Activated naive CD4-positive, alpha-beta T cell treated with anti-CD3 and anti-CD28 coated beads for 36 hours (primary cell): ENCODE data around the gene TUBB6. TPM values are rescaled to one million over a fixed set of nuclear protein-coding genes. Genes with fewer than 3 reads are reported as not detected.

ENCODE experiments used
- CTCF ChIA-PET: fragments of 350-600 bp; sonication (Branson Sonifier 250); formaldehyde crosslinking; loops from one replicate; lab custom pipeline; 2021; ENCODE audit warnings: antibody characterized with exemption; lab: Charles Lee
- DNase-seq: peaks from one replicate; pipeline ENCODE4 v3.0.0-alpha.2; 2020
- H3K27ac Mint-ChIP-seq: one replicate; pipeline ENCODE4 v1.8.0; 2021; ENCODE audit warnings: mild to moderate bottlenecking, mixed read lengths
- H3K27me3 Mint-ChIP-seq: one replicate; pipeline ENCODE4 v1.8.0; 2021; ENCODE audit warnings: low read depth, mixed read lengths
- H3K36me3 Mint-ChIP-seq: one replicate; pipeline ENCODE4 v1.8.0; 2021; ENCODE audit warnings: low read depth, mixed read lengths
- H3K4me1 Mint-ChIP-seq: one replicate; pipeline ENCODE4 v1.8.0; 2021; ENCODE audit warnings: low read depth, mixed read lengths
- H3K4me3 Mint-ChIP-seq: one replicate; pipeline ENCODE4 v1.8.0; 2021; ENCODE audit warnings: mild to moderate bottlenecking, moderate library complexity, mixed read lengths
- H3K9me3 Mint-ChIP-seq: one replicate; pipeline ENCODE4 v1.8.0; 2021; ENCODE audit warnings: mixed read lengths
- intact Hi-C: fragments of 100-400 bp; cut with micrococcal nuclease; formaldehyde crosslinking; loops from one replicate; pipeline ENCODE4 v1.15.1; 2023
- total RNA-seq, 2 experiments: library from RNA; stranded (reverse); gene quantifications; one replicate each; pipeline ENCODE4 v1.2.3, GENCODE V29; 2021

TUBB6 gene
- total RNA-seq, 2 experiments from 2014 or later, result 2.6 to 2.7 TPM

DNA sequence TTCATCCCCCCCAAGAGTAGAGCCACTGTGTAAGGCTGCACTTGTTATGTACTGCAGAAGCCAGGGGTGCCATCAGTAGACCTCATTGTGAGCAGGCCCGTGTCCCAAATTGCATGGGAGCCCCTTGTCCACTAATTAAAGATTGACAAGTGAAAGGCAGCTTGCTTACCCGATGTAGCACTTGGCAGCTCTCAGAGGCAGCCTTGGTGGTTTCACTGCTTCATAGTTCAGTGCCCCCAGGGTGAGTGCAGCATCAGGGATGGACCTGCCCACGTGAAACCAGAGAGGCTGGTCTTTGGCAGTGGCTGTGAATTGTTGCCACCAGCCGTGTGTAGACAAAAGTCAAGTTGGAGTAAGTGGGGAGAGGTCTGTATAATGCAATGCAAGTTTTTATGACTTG, 13.3 kb downstream of the TUBB6 start:
- DNase-seq, result no peak
- Mint-ChIP-seq H3K4me1 (no peaks in the 10 kb centered on the region), H3K27me3 (no peaks in the 10 kb centered on the region), H3K36me3 (peaks cover 20% of the 10 kb centered on the region), H3K27ac (no peak overlapping the region), H3K9me3 (no peaks in the 10 kb centered on the region), H3K4me3 (no peak overlapping the region)
- CTCF ChIA-PET, result interaction anchor here (0.6 to 1.8 kb wide), 2 partner anchors 7 to 72 kb away, joined by 3 to 6 read pairs; no protein-coding TSS in a partner anchor
- intact Hi-C loops, result no loop called here

GRCh38 chr18:12324991-12325725, 17.1 kb downstream of the TUBB6 start:
- peaks cover 41% of the 10 kb centered on the region for H3K36me3 Mint-ChIP-seq
- no peak for DNase-seq
- intact Hi-C loops, result no loop called here
- H3K27me3 Mint-ChIP-seq, result no peaks in the 10 kb centered on the region
- H3K4me3 Mint-ChIP-seq, result no peak overlapping the region
- H3K4me1 Mint-ChIP-seq, result no peaks in the 10 kb centered on the region
- H3K27ac Mint-ChIP-seq, result no peak overlapping the region
- CTCF ChIA-PET, result interaction anchor here (0.6 kb wide), 1 partner anchor 611 kb away, joined by 3 read pairs; no protein-coding TSS in a partner anchor
- H3K9me3 Mint-ChIP-seq, result no peaks in the 10 kb centered on the region

DNA sequence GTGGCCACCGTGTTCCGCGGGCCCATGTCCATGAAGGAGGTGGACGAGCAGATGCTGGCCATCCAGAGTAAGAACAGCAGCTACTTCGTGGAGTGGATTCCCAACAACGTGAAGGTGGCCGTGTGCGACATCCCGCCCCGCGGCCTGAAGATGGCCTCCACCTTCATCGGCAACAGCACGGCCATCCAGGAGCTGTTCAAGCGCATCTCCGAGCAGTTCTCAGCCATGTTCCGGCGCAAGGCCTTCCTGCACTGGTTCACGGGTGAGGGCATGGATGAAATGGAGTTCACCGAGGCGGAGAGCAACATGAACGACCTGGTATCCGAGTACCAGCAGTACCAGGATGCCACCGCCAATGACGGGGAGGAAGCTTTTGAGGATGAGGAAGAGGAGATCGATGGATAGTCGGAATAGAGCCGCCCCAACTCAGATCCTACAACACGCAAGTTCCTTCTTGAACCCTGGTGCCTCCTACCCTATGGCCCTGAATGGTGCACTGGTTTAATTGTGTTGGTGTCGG, 17.7 kb downstream of the TUBB6 start:
- no peak for DNase-seq
- Mint-ChIP-seq H3K27ac (no peak overlapping the region), H3K9me3 (no peaks in the 10 kb centered on the region), H3K4me3 (no peak overlapping the region), H3K27me3 (no peaks in the 10 kb centered on the region), H3K4me1 (no peaks in the 10 kb centered on the region), H3K36me3 (peaks cover 42% of the 10 kb centered on the region)
- CTCF ChIA-PET, result no interaction called here
- intact Hi-C loops, result no loop called here

GRCh38 chr18:12326711-12327460, 18.8 kb downstream of the TUBB6 start:
- DNase-seq, result no peak
- no peaks in the 10 kb centered on the region for H3K27me3 Mint-ChIP-seq
- H3K4me3 Mint-ChIP-seq, result no peak overlapping the region
- no peaks in the 10 kb centered on the region for H3K9me3 Mint-ChIP-seq
- peaks cover 42% of the 10 kb centered on the region for H3K36me3 Mint-ChIP-seq
- no peaks in the 10 kb centered on the region for H3K4me1 Mint-ChIP-seq
- CTCF ChIA-PET, result interaction anchor here (1.2 to 2.2 kb wide), 6 partner anchors 9 to 333 kb away, joined by 3 to 15 read pairs (median 6); no protein-coding TSS in a partner anchor
- H3K27ac Mint-ChIP-seq, result no peak overlapping the region
- intact Hi-C loops, result no loop called here

GRCh38 chr18:12327510-12328178, 19.6 kb downstream of the TUBB6 start:
- Mint-ChIP-seq H3K27ac (no peak overlapping the region), H3K36me3 (peaks cover 42% of the 10 kb centered on the region), H3K4me1 (no peaks in the 10 kb centered on the region), H3K9me3 (no peaks in the 10 kb centered on the region), H3K4me3 (no peak overlapping the region), H3K27me3 (no peaks in the 10 kb centered on the region)
- CTCF ChIA-PET, result interaction anchor here (0.5 to 2.2 kb wide), 29 partner anchors 7 to 607 kb away, joined by 3 to 15 read pairs (median 4); no protein-coding TSS in a partner anchor
- peak; percentile 87 for DNase-seq
- intact Hi-C loops, result loop anchor here (1.0 to 2.0 kb wide), 2 partner anchors 49 to 333 kb away; partner anchors contain the start of gene AFG3L2

- intact Hi-C loops, result loop anchor here (1.0 to 2.0 kb wide), 2 partner anchors 48 to 332 kb away; partner anchors contain the start of gene AFG3L2
- DNase-seq, result no peak
- no peaks in the 10 kb centered on the region for H3K27me3 Mint-ChIP-seq
- CTCF ChIA-PET, result interaction anchor here (0.5 to 2.2 kb wide), 29 partner anchors 8 to 1124 kb away, joined by 3 to 15 read pairs (median 4); no protein-coding TSS in a partner anchor
- H3K9me3 Mint-ChIP-seq, result no peaks in the 10 kb centered on the region
- H3K4me1 Mint-ChIP-seq, result no peaks in the 10 kb centered on the region
- no peak overlapping the region for H3K4me3 Mint-ChIP-seq
- no peak overlapping the region for H3K27ac Mint-ChIP-seq
- peaks cover 42% of the 10 kb centered on the region for H3K36me3 Mint-ChIP-seq
Observed at GRCh38 chr18:12328179-12328823, 20.3 kb downstream of the TUBB6 start.

DNA sequence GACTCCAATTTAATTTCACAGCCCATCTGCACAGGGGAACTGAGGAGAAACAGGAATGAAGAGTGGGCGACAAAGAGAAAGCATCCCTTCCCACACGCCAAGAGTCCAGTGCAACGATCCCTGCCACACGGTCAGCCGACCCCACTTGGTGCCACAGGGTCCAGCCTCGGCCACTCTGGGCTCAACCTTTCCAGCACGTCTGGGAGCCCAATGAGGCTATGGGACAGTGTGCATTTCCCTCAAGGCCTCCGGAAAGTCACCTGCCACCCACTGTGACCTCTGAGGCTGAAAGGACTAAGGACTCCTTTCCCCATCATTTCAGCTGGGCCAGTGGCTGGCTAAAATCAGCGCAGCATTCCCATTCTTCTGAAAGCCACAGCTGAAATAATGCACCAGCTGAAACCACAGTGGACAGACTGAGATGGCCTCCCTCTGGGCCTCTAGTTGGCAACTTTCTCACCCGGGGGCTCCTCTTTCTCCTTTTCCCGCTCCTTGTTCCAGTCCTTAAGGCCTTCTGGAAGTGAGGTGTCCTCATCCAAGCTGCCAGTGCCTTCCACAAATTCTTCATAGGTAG, 21.2 kb downstream of the TUBB6 start:
- no peaks in the 10 kb centered on the region for H3K9me3 Mint-ChIP-seq
- no peak overlapping the region for H3K4me3 Mint-ChIP-seq
- H3K36me3 Mint-ChIP-seq, result peaks cover 42% of the 10 kb centered on the region
- no peaks in the 10 kb centered on the region for H3K27me3 Mint-ChIP-seq
- no peaks in the 10 kb centered on the region for H3K4me1 Mint-ChIP-seq
- intact Hi-C loops, result loop anchor here (2.0 kb wide), 1 partner anchor 48 kb away; the partner anchor contains the start of gene AFG3L2
- H3K27ac Mint-ChIP-seq, result no peak overlapping the region
- DNase-seq, result no peak
- CTCF ChIA-PET, result interaction anchor here (0.6 to 2.2 kb wide), 10 partner anchors 9 to 1125 kb away, joined by 3 to 12 read pairs (median 6); no protein-coding TSS in a partner anchor

- CTCF ChIA-PET, result no interaction called here
- Mint-ChIP-seq H3K36me3 (peaks cover 43% of the 10 kb centered on the region), H3K4me1 (no peaks in the 10 kb centered on the region), H3K27ac (no peak overlapping the region), H3K9me3 (no peaks in the 10 kb centered on the region), H3K27me3 (no peaks in the 10 kb centered on the region), H3K4me3 (no peak overlapping the region)
- intact Hi-C loops, result no loop called here
- no peak for DNase-seq
Observed at GRCh38 chr18:12330766-12331165, 22.7 kb downstream of the TUBB6 start.

DNA sequence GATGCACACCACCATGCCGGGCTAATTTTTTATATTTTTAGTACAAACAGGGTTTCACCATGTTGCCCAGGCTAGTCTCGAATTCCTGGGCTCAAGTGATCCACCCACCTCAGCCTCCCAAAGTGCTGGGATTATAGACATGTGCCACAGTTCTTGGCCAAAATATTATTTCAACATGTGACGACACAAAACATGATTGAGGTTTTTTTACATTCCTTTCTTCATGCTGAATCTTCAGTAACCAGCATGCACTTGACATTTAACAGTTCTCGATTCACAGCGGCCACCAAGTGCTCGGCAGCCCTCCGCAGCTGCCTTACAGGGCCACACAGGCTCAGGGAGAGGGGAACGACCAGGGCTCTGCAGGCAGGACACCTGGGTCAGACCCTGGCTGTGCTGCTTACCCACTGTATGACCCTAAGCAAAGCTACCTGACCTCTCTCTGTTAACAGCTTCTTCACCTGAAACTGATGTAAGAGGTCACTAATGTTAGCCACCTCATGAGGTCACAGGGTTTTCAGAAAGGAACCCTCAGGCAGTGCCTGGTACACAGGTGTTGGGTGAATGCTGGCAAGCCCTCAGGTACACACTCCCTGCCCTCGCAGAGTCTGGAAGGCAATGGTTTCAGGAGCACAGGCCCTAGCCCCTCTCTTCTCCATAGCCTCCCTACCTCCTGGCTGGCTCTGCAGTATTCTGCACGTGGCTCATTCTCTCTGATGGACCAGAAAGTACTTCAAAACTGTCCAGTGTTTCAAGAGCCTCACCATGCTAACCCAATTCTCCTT, 25.7 kb downstream of the TUBB6 start:
- peaks cover 35% of the 10 kb centered on the region for H3K36me3 Mint-ChIP-seq
- no peaks in the 10 kb centered on the region for H3K27me3 Mint-ChIP-seq
- CTCF ChIA-PET, result no interaction called here
- no peak for DNase-seq
- H3K4me3 Mint-ChIP-seq, result no peak overlapping the region
- intact Hi-C loops, result no loop called here
- no peaks in the 10 kb centered on the region for H3K9me3 Mint-ChIP-seq
- H3K27ac Mint-ChIP-seq, result no peak overlapping the region
- no peaks in the 10 kb centered on the region for H3K4me1 Mint-ChIP-seq

DNA sequence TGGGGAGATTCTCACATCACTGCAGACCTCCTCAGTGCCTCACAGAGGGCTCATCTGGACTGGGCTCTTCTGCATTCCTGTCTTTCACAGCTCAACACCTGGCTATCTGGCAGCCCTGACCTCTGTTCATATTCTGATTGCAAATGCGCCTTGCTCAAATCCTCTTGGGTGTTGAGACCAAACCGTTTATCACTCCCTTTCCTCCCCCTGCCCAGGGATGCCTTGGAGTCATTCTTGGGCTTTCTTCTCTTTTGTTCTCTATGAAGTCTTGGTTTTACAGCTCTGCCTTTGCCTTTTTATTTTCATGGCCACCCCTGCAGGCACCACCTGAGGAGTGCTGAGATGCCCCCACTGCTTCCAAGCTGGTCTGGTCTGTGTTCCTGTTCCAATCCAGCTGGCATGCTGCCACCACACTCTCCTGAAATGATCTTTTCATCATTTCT, 26.3 kb downstream of the TUBB6 start:
- Mint-ChIP-seq H3K4me1 (no peaks in the 10 kb centered on the region), H3K9me3 (no peaks in the 10 kb centered on the region), H3K4me3 (no peak overlapping the region), H3K36me3 (peaks cover 35% of the 10 kb centered on the region), H3K27me3 (no peaks in the 10 kb centered on the region), H3K27ac (no peak overlapping the region)
- intact Hi-C loops, result no loop called here
- CTCF ChIA-PET, result interaction anchor here (1.1 kb wide), 1 partner anchor 34 kb away, joined by 3 read pairs; no protein-coding TSS in a partner anchor
- no peak for DNase-seq
